HG03103 (cell line): ENCODE results near the gene PVALEF.

Experiments
- ATAC-seq: cut with Tn5 transposase; IDR thresholded peaks from one replicate; pipeline ENCODE4 v1.9.1; 2021; ENCODE audit warnings: low read depth; ENCODE audit not compliant: unreplicated experiment

Gene PVALEF

DNA sequence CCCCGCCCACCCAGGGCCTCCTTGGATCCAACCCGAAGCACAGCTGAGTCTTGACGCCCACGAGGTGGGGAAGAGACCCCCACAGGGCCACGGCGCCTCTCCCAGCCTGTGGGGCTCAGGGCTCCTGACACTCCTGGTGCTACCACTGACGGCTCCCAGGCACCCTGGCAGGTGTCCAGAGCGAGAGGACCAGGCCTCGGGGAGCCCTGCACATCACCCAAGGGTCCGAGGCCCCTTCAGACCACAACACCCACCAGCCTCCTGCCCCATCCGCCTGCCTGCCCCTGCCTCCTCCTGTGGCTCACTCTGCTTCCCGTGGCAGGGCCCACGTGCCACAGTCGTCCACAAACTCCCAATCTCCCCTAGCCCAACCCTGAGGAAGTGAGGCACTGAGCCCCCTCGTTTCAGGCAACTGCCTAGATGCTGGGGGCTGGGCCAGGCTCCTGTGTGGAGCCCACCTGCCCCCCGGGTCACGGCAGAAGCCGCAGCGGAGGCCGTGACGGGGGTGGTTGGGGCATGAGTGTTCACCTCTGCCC, 29.0 kb downstream of the PVALEF start:
- ATAC-seq = no peak

DNA sequence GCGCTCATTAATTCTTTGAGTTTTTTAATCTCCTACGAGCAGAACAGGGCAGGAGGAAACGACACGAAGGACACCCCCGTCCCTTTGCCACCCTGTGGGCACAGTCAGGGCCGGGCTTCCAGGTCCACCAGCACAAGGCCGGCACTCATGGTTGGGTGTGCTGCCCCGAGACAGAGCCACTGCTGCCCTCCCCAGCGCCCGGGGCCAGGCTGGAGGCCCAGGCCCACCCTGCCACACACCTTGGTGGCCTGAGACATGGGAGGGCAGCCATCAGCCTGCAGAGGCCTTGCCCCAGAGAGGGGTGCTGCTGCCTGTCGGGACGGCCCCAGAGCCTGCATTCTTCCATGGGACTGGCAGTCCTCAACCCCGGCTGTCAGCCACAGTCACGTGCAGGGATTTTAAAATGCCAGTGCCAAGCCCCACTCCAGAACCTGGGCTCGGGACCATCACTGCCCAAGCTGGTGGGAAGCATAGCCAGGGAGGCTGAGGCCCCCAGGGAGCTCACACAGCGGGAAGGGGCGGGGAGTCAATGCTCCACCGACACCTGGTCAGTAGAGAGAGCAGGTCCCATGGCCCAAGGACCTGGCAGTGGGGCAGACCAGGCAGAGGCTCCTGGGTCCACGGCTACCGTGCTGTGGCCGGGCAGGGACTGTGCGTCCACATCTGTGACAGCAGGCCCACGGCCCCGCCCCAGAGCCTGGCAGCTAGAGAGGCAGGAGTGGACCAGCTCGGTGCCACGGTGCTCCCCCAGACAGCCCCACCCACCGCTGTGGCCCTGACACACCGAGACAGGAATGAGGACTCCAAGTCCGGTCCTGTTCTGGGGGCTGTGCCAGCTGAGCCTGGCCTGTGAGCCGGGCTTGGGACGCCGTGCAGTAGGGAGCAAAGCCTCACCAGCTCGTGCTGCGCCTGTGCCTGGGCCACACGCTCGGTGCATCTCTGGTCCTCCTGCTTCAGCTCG, 29.9 kb downstream of the PVALEF start:
- no peak for ATAC-seq

DNA sequence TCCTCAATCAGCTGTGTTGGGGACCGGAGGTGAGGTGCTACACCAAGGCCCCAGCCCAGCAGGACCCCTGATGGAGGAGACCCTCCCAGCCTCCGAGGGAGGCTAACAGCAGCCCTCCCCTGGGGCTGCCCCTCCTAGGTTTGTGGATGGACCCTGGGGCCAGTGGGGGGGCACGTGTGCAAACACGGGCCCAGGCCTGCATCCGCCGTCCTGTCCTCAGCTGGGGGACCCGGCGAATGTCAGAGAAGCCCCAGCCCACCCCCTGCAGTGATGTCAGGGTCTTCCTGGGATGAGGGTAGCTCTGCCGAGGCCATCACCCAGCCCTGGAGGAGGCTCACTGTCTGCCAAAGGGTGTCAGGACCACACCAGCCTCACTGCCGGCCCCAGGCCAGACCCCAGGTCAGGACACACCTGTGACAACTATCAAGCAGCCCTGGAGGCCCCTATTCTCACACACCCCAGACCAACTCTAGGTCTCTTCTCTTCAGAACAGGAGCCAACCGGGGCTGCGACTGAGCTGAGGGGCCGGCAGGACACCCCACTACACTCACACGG, 30.7 kb downstream of the PVALEF start:
- ATAC-seq = no peak

DNA sequence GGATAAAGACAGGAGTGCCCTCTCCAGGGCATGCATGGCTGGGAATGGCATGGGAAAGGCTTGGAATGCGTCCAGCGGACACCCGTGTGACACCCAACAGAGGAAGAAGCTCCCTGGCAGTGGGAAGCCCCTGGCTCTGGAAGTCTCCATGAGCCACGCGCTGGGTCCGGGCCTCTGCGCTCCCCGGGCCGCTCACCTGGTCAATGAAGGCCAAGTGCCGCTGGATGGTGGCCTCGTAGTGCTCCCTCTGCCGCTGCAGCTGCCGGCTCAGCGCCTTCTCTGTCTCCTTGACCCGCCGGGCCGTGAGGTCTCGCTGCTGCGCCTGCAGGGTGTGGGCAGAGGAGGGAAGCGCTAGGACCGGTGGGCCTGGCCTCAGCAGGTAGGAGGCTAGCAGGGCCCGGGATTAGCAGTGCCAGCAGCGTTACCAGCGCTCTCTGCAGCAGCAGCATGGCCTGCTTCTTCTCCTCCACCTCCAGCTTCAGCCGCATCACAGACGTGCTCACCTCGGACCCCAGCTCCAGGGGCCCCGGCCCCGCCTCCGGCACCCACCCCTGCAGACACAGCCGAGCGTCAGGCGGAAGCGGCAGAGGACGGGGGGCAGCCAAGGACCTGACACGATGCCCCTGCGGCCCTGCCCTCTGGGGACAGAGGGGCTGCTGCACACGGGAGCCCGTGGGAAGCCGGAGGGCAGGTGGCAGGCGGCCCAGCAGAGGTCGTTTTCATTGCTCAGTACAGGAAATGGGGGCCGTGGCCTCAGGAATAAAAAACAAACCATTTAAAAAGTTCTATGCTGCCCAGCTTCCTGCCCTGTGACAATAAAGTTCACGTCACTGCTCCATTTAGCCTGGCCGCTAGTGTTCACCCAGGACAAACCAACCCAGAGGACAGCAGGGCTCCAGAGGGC, 31.4 kb downstream of the PVALEF start:
- ATAC-seq = no peak

DNA sequence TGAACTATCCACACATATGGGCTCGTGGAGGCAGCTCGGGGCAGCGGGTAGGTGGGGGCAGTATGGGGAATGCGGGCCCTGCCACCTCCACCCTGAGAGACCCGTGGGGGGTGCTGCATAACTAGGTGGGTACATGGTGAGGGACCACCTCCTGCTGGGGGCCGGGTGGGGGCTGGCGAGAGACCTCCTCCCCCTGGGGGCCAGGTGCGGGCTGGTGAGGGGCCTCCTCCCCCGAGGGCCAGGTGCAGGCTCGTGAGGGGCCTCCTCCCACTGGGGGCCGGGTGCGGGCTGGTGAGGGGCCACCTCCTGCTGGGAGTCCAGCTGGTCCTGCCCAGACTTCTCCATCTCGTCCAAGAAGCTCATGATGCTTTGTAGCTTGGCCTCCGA, 32.1 kb downstream of the PVALEF start:
- no peak for ATAC-seq

DNA sequence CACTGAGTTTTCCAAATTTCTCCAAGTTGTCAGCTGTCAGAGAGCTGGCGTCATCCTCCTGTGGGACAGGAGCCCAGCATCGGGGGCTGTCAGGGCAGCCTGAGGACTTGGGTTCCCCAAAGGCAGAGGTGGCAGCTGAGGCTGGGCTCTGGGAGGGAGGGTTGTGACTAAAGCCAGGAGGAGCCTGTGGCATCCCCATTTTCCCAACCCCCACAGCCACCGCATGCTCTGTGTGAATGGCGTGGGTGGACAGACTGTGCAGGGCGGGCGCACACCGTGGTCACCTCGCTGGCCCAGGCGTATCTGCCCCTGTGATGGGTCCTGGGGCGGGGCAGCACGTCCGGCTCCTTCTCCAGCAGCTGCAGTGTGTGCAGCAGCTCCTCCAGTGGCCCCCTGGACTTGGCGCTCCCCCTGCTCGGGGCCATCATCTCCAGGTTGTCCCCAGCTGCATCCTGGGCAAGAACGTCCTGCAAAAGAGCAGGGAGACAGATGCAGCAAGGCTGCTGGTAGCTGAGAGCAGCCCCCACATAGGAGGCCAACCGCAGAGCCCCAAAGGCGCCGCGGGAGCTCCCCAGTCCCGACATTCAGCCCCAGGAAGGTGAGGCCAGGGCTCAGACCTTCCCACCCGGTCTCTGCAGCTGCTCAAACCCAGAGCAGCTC, 32.7 kb downstream of the PVALEF start:
- ATAC-seq = no peak

DNA sequence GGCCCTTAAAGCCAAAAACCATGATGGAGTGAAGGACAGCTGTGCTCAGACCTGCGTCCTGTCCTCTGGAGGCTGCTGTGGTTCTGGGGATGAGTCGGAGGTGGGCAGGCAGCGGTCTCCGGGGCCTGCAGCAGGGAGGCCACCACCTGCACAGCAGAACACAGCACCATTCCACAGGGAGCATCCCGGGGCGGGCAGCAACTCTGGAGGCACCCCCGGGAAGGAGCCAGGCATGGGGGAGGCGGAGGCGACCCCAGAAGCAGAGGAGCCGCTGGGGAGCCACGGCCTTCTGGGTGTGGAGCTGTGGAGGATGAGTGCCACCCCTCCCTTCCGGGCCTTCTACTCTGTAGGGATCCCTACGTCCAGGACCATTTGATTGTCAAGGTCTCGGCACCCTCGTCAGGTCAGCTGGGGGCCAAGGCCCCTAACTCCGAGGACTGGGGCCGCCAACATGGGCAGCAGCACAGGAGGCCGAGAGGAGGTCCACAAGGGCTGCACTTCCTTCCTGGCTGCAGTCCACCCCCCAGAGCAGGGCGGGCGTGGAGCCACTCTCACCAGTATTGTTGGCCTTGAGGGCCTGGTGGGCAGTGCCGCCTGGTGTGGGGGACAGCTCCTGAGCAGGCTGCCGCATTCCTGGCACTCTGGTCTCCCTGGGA, 33.6 kb downstream of the PVALEF start:
- ATAC-seq = no peak

DNA sequence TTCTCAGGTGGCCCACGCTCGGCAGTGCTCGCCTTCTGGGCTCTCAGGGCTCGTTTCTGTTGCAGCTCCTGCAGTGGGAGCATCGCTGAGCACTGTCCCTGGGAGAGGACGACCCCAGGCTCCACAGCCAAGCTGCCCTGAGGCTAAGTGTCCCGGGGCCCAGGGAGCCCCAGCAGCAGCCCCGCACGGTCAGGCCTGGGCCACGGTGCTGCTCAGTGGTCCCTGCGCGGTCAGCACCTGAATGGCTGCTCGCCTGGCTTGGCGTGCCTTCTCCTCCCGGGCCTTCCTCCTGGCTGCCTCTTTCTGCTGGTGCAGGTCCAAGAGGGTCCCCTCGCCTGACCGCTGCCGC, 34.1 kb downstream of the PVALEF start:
- no peak for ATAC-seq

DNA sequence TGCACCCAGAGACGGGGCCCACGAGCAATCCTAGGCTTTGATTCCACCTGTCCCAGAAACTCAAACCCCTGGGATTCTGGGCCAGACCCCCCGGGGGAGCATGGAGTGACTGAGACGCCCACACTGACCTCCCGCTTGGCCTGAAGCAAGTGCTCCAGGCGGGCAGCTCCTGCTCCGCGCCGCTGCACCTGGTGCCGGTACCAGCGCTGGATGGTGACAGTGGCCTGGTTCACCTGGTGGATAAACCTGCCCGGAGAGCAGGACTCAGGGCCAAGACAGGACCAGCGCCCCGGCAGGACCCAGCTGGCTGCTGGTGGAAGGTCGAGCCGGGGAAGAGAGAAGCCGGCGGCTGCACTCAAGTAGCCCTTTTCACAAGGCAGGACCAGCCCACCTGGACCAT, 34.9 kb downstream of the PVALEF start:
- no peak for ATAC-seq

DNA sequence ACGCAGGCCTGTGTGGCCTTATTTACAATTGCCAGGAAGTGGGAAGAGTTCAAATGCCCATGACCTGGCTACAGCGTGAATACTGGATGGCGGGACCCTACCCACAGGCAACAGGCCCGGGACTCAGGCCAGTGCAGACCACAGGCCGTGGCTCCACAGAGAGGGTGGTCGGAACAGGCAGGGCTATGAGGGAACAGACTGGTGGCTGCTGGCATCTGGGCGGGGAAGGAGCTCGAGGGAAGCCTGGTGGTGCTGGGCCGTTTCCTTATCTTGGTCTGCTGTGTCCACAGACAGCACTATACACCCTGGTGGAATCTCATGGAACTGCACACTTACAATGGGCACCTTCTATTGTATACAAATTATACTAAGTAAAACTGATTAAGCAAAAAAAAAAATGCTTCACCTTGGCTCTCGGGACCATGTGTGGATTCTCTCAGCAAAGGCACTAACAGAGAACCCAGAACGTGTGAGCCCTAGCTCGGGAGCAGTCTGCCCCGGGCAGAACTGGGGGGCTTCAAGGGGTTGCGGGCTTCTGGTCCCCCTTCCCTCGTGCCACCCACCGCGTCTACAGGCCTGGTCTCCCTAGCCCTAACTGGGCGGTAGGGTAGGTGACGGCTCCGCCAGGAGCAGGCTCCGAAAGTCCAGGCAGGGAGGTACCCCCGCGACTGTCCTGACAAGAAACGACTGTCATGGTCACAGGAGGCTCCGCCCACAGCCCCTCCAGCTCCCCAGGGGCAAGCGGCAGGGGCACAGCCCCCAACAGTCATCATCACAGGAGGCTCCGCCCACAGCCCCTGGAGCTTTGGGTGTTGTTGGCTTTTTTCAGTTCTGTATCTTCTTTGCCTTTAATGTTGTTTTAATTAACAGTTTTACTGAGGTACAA, 35.6 kb downstream of the PVALEF start:
- ATAC-seq = no peak

DNA sequence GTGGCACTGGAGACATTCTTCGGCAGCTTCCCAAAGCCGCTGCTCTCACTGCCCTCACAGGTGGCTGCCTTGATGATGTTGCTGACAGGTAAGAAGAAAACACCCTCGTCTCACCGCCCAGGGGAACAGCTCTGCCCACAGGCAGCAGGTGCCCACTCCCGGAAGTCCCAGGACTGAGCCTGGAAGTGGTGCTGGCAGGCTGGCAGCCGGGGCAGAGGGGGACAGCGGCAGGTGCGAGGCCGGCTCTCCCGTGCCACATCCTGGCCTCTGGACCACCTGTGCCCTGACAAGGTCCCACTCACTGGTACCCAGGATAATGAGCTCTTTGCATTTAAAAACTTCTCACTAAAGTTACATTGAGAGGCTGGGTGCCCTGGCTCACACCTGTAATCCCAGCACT, 37.0 kb downstream of the PVALEF start:
- no peak for ATAC-seq

DNA sequence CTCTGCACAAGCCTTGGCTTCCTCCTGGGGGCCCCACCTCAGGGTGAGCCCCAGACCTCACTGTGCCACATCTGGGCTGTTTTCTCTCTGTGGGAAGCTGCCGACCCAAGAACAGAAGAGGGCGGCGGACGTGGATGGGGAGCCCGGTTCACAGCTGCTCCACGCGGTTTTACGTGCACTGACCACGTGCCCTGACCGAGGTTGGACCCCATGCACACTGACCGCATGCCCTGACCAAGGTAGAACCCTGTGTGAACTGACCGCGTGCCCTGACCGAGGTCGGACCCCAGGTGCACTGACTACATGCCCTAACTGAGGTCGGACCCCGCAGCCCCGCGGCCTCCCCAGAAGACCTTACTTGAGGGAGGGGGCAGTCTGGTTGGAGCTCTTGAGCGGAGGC, 37.8 kb downstream of the PVALEF start:
- no peak for ATAC-seq

DNA sequence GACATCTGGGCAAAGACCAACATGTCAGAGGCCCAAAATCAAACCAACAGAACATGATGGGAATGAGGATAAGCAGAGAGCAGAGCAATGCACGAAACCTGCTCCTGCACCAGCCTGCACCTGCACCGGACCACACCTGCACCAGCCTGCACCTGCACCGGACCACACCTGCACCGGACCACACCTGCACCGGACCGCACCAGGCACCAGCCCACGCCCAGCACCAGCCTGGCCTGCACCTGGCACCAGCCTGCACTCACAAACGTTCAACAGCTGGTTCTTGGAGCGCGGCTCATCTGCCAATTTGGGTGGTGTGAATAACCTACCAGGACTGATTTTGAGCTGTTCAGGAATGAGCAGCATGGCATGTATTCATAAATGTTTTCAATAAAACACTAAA, 39.3 kb downstream of the PVALEF start:
- ATAC-seq = no peak

DNA sequence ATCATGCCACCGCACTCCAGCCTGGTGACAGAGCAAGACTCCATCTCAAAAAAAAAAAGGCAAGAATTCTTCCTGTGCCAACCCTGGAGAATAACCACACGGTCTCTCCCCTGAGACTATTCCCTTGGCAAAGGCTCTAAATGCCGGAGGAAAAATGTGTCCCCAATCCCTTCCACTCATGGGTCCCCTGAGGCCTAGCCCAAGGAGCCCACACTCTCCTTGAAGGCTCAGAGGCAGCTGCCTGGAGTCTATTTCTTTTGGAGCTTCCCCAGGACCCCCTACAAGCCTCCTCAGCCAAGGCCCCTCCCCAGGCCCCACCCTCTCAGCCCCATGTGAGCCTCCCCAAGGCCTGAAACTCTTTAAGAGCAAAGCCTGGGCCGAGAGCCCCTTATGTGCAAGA, 40.9 kb downstream of the PVALEF start:
- no peak for ATAC-seq

DNA sequence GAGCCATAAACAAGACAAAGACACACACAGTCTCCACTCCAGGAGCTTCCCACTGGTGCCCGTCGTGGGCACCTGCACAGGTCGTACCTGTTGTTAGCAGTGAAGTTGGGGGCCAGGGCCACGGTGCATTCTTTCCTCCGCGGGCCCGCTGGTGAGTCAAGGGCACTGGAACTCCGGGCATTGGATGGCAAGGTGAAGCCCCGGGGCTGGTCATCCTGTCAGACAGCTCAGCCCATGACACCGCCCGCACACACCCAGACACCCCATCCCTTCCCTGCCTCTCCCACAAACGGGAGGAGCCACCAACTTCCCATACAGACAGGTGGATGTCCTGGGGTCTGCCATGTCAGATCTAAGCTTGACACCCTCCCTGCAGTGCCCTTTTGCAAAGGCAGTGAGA, 41.4 kb downstream of the PVALEF start:
- ATAC-seq = no peak

DNA sequence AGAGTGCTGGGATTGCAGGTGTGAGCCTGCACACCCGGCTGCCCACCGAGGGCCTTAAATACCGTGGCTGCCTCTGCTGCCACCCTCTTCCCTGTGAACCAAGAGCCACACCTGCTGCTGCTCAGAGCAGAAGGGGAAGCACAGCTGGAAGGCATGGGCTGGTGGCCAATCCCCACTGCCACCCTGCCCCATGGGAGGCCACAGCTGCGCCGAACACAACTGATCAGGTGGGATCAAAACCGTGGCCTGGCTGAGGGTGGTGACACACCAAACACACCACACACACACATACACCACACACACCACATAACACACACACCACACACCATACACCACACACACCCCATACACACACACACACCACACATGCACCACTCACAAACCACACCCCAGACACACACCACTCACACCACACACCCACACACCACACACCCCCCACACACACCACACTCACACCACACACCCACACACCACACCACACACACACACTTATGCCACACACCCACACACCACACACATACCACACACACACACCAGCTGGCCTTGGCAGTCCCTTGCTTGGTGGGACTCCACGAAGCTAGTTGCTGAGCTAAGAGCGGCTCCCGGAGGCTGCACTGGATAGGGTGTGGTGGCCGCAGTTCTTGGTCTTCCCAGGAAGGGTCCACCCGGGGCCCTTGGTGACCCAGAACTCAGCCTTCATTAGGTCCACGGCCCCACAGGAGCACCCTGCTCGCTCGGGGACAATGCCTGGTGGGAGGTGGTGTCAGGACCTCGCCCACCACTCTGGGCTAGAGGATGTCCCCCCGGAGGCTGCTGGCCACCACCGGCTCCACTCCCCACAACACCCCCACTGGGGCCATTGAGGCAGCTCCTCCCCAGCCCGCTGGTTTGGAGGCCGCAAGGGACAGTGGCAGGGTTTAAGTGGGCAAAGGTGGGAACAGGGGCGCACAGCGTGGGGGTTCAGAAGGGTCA, 42.6 kb downstream of the PVALEF start:
- no peak for ATAC-seq

DNA sequence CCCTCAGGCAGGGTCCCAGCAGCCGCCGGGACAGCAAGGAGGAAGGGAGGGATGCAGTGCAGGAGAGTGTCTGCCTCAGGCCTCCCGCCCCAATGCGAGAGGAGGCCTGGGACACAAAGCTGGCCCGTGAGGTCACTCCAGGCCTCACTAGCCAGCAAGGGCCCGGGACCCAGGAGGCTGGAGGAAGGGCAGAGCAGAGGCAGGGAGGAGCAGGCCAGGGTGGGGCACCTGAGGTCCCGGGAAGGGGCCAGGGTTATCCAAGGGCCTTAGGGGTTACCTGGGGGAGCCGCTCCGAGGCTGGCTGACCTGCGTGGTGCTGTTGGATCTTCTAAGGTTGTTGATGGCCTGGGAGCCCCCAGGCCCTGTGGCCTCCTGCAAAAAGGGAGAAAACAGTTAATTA, 43.3 kb downstream of the PVALEF start:
- no peak for ATAC-seq

DNA sequence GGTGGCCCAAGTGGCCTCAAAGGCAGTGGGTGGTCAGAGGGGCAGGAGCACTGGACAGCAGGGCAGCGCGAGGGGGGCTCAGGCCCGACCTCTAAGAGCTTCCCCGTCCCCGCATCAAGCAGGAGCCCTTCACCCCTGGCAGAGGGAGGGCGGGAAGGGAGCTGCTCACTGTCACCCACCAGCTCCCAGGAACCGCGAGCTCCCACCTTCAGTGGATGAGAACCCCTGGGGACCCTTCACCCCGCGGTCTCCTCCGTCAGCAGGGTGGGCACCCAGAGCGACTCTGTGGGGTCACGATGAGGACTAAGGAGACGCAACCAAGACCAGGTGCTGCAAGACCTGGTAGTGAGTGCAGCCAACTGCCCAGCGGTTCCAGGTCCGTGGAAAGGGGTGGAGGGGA, 43.8 kb downstream of the PVALEF start:
- ATAC-seq = no peak
